ENCODE data around the gene LARGE1. TPM values are rescaled to one million over a fixed set of nuclear protein-coding genes. Genes with fewer than 3 reads are reported as not detected.

LARGE1 gene
- total RNA-seq, 1 experiment from 2014 or later = 1.3 TPM

- Histone ChIP-seq H3K27ac (ENCODE audit: low read length) (no peak overlapping the region), H4K20me1 (ENCODE audit: low read length) (no peaks in the 10 kb centered on the region), H3K79me2 (ENCODE audit: low read length) (no peaks in the 10 kb centered on the region), H3K9me3 (ENCODE audit: low read length) (no peaks in the 10 kb centered on the region), H3K4me2 (ENCODE audit: low read length) (no peak overlapping the region), H2AFZ (ENCODE audit: low read length) (no peak overlapping the region), H3K4me1 (ENCODE audit: insufficient read depth, low read length) (no peaks in the 10 kb centered on the region), H3K4me3 (ENCODE audit: low read length) (no peak overlapping the region), H3K9me2 (replicated peaks; ENCODE audit: low read length) (no peaks in the 10 kb centered on the region), H3K36me3 (ENCODE audit: low read depth, low read length) (no peaks in the 10 kb centered on the region), H3K9ac (ENCODE audit: low read length) (no peak overlapping the region), H3K27me3 (ENCODE audit: low read length) (no peaks in the 10 kb centered on the region), H3F3A (ENCODE audit: low read length, unreplicated experiment) (no peaks in the 10 kb centered on the region)
- intact Hi-C loops (cut with micrococcal nuclease) = no loop called here
- ChIA-PET POLR2A (ENCODE audit: unreplicated experiment) (no interaction called here), CTCF (no interaction called here)
- BruUV-seq (replicated peaks) = no TSS peak
- TF ChIP-seq EZH2 (IDR thresholded peaks at IDR 0.05; ENCODE audit: low read length, unreplicated experiment) = no peak
- TF ChIP-seq CTCF (conservative IDR thresholded peaks at IDR 0.05; ENCODE audit: low read depth, low read length) = no peak
- TF ChIP-seq EZH2phosphoT487 (IDR thresholded peaks at IDR 0.05; ENCODE audit: borderline replicate concordance, low read length) = no peak
- no peak for DNase-seq
- no peak for ATAC-seq
These were observed 489.0 kb downstream of the LARGE1 start for GRCh38 chr22:33431300-33431699.

- intact Hi-C loops (cut with micrococcal nuclease) = no loop called here
- no peaks in the 10 kb centered on the region for H3K27me3 ChIP-seq (ENCODE audit: low read length)
- TF ChIP-seq EZH2phosphoT487 (IDR thresholded peaks at IDR 0.05; ENCODE audit: borderline replicate concordance, low read length) (no peak), CTCF (conservative IDR thresholded peaks at IDR 0.05; ENCODE audit: low read depth, low read length) (no peak), EZH2 (IDR thresholded peaks at IDR 0.05; ENCODE audit: low read length, unreplicated experiment) (no peak)
- ChIA-PET CTCF (no interaction called here), POLR2A (ENCODE audit: unreplicated experiment) (no interaction called here)
- H3F3A ChIP-seq (ENCODE audit: low read length, unreplicated experiment) = no peaks in the 10 kb centered on the region
- no peak for DNase-seq
- no peaks in the 10 kb centered on the region for H3K36me3 ChIP-seq (ENCODE audit: low read depth, low read length)
- H3K4me2 ChIP-seq (ENCODE audit: low read length) = no peak overlapping the region
- no peaks in the 10 kb centered on the region for H3K79me2 ChIP-seq (ENCODE audit: low read length)
- H3K27ac ChIP-seq (ENCODE audit: low read length) = no peak overlapping the region
- no peak for ATAC-seq
- BruUV-seq (replicated peaks) = no TSS peak
- no peaks in the 10 kb centered on the region for H3K9me2 ChIP-seq (replicated peaks; ENCODE audit: low read length)
- no peaks in the 10 kb centered on the region for H3K4me1 ChIP-seq (ENCODE audit: insufficient read depth, low read length)
- H3K9ac ChIP-seq (ENCODE audit: low read length) = no peak overlapping the region
- H4K20me1 ChIP-seq (ENCODE audit: low read length) = no peaks in the 10 kb centered on the region
- no peaks in the 10 kb centered on the region for H3K9me3 ChIP-seq (ENCODE audit: low read length)
- no peak overlapping the region for H2AFZ ChIP-seq (ENCODE audit: low read length)
- H3K4me3 ChIP-seq (ENCODE audit: low read length) = no peak overlapping the region
These were observed 491.0 kb downstream of the LARGE1 start for GRCh38 chr22:33429281-33429680.

GRCh38 chr22:33427461-33427860, 492.8 kb downstream of the LARGE1 start:
- Histone ChIP-seq H3K9me2 (replicated peaks; ENCODE audit: low read length) (no peaks in the 10 kb centered on the region), H3K27me3 (ENCODE audit: low read length) (no peaks in the 10 kb centered on the region), H3K9ac (ENCODE audit: low read length) (no peak overlapping the region), H3K79me2 (ENCODE audit: low read length) (no peaks in the 10 kb centered on the region), H3K27ac (ENCODE audit: low read length) (no peak overlapping the region), H3K36me3 (ENCODE audit: low read depth, low read length) (no peaks in the 10 kb centered on the region), H3K4me3 (ENCODE audit: low read length) (no peak overlapping the region), H3K9me3 (ENCODE audit: low read length) (no peaks in the 10 kb centered on the region), H3K4me1 (ENCODE audit: insufficient read depth, low read length) (no peaks in the 10 kb centered on the region), H3F3A (ENCODE audit: low read length, unreplicated experiment) (no peaks in the 10 kb centered on the region), H3K4me2 (ENCODE audit: low read length) (no peak overlapping the region), H2AFZ (ENCODE audit: low read length) (no peak overlapping the region), H4K20me1 (ENCODE audit: low read length) (no peaks in the 10 kb centered on the region)
- BruUV-seq (replicated peaks) = no TSS peak
- DNase-seq = no peak
- CTCF ChIA-PET = no interaction called here
- no peak for ATAC-seq
- POLR2A ChIA-PET (ENCODE audit: unreplicated experiment) = no interaction called here
- no peak for TF ChIP-seq EZH2 (IDR thresholded peaks at IDR 0.05; ENCODE audit: low read length, unreplicated experiment)
- no peak for TF ChIP-seq CTCF (conservative IDR thresholded peaks at IDR 0.05; ENCODE audit: low read depth, low read length)
- no peak for TF ChIP-seq EZH2phosphoT487 (IDR thresholded peaks at IDR 0.05; ENCODE audit: borderline replicate concordance, low read length)
- intact Hi-C loops (cut with micrococcal nuclease) = no loop called here
